HEK293 (cell line): Measurements from ENCODE around the gene BCAR1.
A peak's percentile ranks its signal among the peaks of the same experiment; 100 is the strongest.

Experiments
- BCL11B ChIP-seq: fragments of 450-650 bp; formaldehyde crosslinking; IDR thresholded peaks from 2 replicates; pipeline ENCODE4 v1.5.1; 2016; ENCODE audit warnings: low read depth, missing biosample characterization, missing genetic modification characterization
- ELK4 ChIP-seq: IDR thresholded peaks from 2 replicates; pipeline ENCODE4 v1.6.1; 2011; ENCODE audit warnings: mild to moderate bottlenecking, low read depth, low read length, borderline replicate concordance
- HOXC10 ChIP-seq: sonication (generic); formaldehyde crosslinking; IDR thresholded peaks from 2 replicates; pipeline ENCODE4 v1.8.1; 2023; ENCODE audit warnings: mild to moderate bottlenecking, missing genetic modification reagents
- KLF10 ChIP-seq: fragments of 450-650 bp; IDR thresholded peaks from 2 replicates; pipeline ENCODE4 v1.5.1; 2018; ENCODE audit warnings: missing biosample characterization, mild to moderate bottlenecking, missing genetic modification characterization
- ZBTB11 ChIP-seq: fragments of 450-650 bp; formaldehyde crosslinking; conservative IDR thresholded peaks from 2 replicates; pipeline ENCODE4 v1.5.1; 2016; ENCODE audit warnings: low read depth, missing biosample characterization, missing genetic modification characterization
- ZBTB6 ChIP-seq: fragments of 450-650 bp; formaldehyde crosslinking; IDR thresholded peaks from 2 replicates; pipeline ENCODE4 v1.5.1; 2017; ENCODE audit warnings: missing biosample characterization, missing genetic modification characterization
- ZNF16 ChIP-seq: fragments of 450-650 bp; formaldehyde crosslinking; IDR thresholded peaks from 2 replicates; pipeline ENCODE4 v1.5.1; 2016; ENCODE audit warnings: low read depth, missing biosample characterization, missing genetic modification characterization
- ZNF202 ChIP-seq: fragments of 450-650 bp; formaldehyde crosslinking; IDR thresholded peaks from 2 replicates; pipeline ENCODE4 v1.5.1; 2016; ENCODE audit warnings: missing biosample characterization, missing genetic modification characterization, borderline replicate concordance
- ZNF223 ChIP-seq: fragments of 450-650 bp; formaldehyde crosslinking; IDR thresholded peaks from 2 replicates; pipeline ENCODE4 v1.5.1; 2016; ENCODE audit warnings: missing biosample characterization, missing genetic modification characterization
- ZNF302 ChIP-seq: fragments of 450-650 bp; formaldehyde crosslinking; IDR thresholded peaks from 2 replicates; pipeline ENCODE4 v1.5.1; 2016; ENCODE audit warnings: missing biosample characterization, missing genetic modification characterization, low read depth
- ZNF449 ChIP-seq: fragments of 450-650 bp; formaldehyde crosslinking; IDR thresholded peaks from 2 replicates; pipeline ENCODE4 v1.5.1; 2017; ENCODE audit warnings: missing biosample characterization, mild to moderate bottlenecking, missing genetic modification characterization, moderate library complexity
- ZNF48 ChIP-seq: fragments of 450-650 bp; formaldehyde crosslinking; IDR thresholded peaks from 2 replicates; pipeline ENCODE4 v1.5.1; 2016; ENCODE audit warnings: missing biosample characterization, missing genetic modification characterization
- ZNF501 ChIP-seq: fragments of 450-650 bp; formaldehyde crosslinking; IDR thresholded peaks from 2 replicates; pipeline ENCODE4 v1.5.1; 2016; ENCODE audit warnings: missing biosample characterization, missing genetic modification characterization
- ZNF510 ChIP-seq: fragments of 450-650 bp; formaldehyde crosslinking; IDR thresholded peaks from 2 replicates; pipeline ENCODE4 v1.5.1; 2018; ENCODE audit warnings: mild to moderate bottlenecking, missing genetic modification characterization, missing biosample characterization; ENCODE audit not compliant: insufficient replicate concordance
- ZNF513 ChIP-seq: fragments of 450-650 bp; IDR thresholded peaks from 2 replicates; pipeline ENCODE4 v1.5.1; 2018; ENCODE audit warnings: missing biosample characterization, missing genetic modification characterization
- ZNF623 ChIP-seq: fragments of 450-650 bp; formaldehyde crosslinking; IDR thresholded peaks from 2 replicates; pipeline ENCODE4 v1.5.1; 2016; ENCODE audit warnings: missing biosample characterization, missing genetic modification characterization
- ZNF624 ChIP-seq: fragments of 450-650 bp; formaldehyde crosslinking; IDR thresholded peaks from 2 replicates; pipeline ENCODE4 v1.5.1; 2017; ENCODE audit warnings: missing biosample characterization, missing genetic modification characterization
- ZNF629 ChIP-seq: fragments of 450-650 bp; formaldehyde crosslinking; IDR thresholded peaks from 2 replicates; pipeline ENCODE4 v1.5.1; 2017; ENCODE audit warnings: missing biosample characterization, missing genetic modification characterization
- ZNF692 ChIP-seq: fragments of 450-650 bp; formaldehyde crosslinking; IDR thresholded peaks from 2 replicates; pipeline ENCODE4 v1.5.1; 2016; ENCODE audit warnings: missing biosample characterization, missing genetic modification characterization
- ZNF701 ChIP-seq: fragments of 450-650 bp; formaldehyde crosslinking; IDR thresholded peaks from 2 replicates; pipeline ENCODE4 v1.5.1; 2016; ENCODE audit warnings: missing biosample characterization, missing genetic modification characterization
- ZNF747 ChIP-seq: fragments of 450-650 bp; formaldehyde crosslinking; IDR thresholded peaks from 2 replicates; pipeline ENCODE4 v1.5.1; 2016; ENCODE audit warnings: missing biosample characterization, missing genetic modification characterization
- ZNF776 ChIP-seq: fragments of 450-650 bp; formaldehyde crosslinking; IDR thresholded peaks from 2 replicates; pipeline ENCODE4 v1.5.0; 2017; ENCODE audit warnings: missing biosample characterization, missing genetic modification characterization, borderline replicate concordance
- ZNF777 ChIP-seq: fragments of 450-650 bp; formaldehyde crosslinking; IDR thresholded peaks from 2 replicates; pipeline ENCODE4 v1.5.1; 2017; ENCODE audit warnings: missing biosample characterization, missing genetic modification characterization, borderline replicate concordance
- ZSCAN5A ChIP-seq: fragments of 450-650 bp; formaldehyde crosslinking; IDR thresholded peaks from 2 replicates; pipeline ENCODE4 v1.5.1; 2016; ENCODE audit warnings: missing biosample characterization, missing genetic modification characterization

BCAR1 gene

GRCh38 chr16:75244844-75245758, 6.3 kb downstream of the BCAR1 start (continued):
- no peak for TF ChIP-seq ZBTB11 (tag by site-specific recombination)
- no peak for TF ChIP-seq ZNF501 (tag by site-specific recombination)
- TF ChIP-seq ZNF449 (tag by site-specific recombination) = peak; percentile 49; the same call in 1 of the 2 replicates
- no peak for TF ChIP-seq ZNF16 (tag by site-specific recombination)
- TF ChIP-seq ZNF48 (tag by site-specific recombination) = no peak
- TF ChIP-seq ZNF302 (tag by site-specific recombination) = no peak
- TF ChIP-seq ZNF513 (tag by site-specific recombination) = no peak
- TF ChIP-seq ZSCAN5A (tag by site-specific recombination) = no peak
- peak; percentile 83 for TF ChIP-seq ZNF223 (tag by site-specific recombination)
- TF ChIP-seq ZNF747 (tag by site-specific recombination) = no peak
- TF ChIP-seq ZBTB6 (tag by site-specific recombination) = no peak
- TF ChIP-seq ZNF701 (tag by site-specific recombination) = no peak
- TF ChIP-seq ZNF776 = no peak
- no peak for TF ChIP-seq HOXC10 (CRISPR knock-in tag)
- TF ChIP-seq ZNF202 (tag by site-specific recombination) = no peak
- no peak for TF ChIP-seq ELK4
- TF ChIP-seq ZNF510 (tag by site-specific recombination) = no peak
- TF ChIP-seq ZNF777 (tag by site-specific recombination) = no peak
- no peak for TF ChIP-seq BCL11B (tag by site-specific recombination)
- no peak for TF ChIP-seq KLF10
- TF ChIP-seq ZNF692 = peak; percentile 37; the same call in 1 of the 2 replicates
- no peak for TF ChIP-seq ZNF623 (tag by site-specific recombination)
- no peak for TF ChIP-seq ZNF624 (tag by site-specific recombination)
- no peak for TF ChIP-seq ZNF629 (tag by site-specific recombination)
